ENCODE measurements around the gene STK10.

STK10 gene

DNA sequence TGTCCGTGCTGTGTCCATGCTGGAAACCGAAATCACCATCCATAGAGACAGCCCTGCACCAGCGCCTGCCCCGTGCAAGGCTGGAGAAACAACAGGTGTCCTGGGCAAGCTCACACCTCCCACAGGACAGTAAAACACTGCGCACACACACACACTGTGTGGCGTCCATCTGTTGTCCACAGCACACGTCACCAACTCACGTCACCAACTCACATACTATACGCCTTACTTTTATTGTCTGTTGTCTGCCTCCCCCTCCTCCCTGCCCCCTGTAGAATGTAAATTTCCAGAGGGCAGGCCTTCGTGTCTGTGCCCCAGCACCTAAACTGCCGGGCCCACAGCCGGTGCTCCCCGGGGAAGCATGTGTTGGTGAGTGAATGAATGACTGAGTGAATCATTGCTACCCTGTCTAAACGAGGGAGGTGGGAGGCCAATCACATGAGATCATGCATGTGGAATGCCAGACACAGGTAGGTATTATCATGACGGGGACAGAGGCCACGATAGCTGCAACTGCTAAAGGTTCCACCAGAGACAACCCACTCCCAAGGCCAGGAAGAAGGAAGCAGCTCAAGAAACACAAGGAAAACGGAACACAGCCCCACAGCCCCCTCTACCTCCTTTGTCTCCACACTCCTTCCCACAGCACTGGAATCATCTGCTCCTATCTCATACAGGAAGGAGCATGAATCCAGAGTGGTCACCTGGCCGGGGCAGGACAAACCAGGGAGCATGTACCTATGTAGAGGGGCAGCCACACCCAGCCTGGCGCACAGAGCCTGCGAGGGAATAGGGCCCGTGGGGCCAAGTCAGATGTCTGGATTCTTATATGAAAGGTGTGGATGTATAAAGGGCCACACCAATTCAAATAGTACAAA lies 41.9 kb downstream of the STK10 start:
- no peak overlapping the region for H3K27ac ChIP-seq
- 0 out of 2 replicates have a peak, but pooled peaks have one; percentile 16 for TF ChIP-seq ZFX (IDR thresholded peaks at IDR 0.05)
- TF ChIP-seq CTCF (conservative IDR thresholded peaks at IDR 0.05): no peak

GRCh38 chr5:172144931-172145869 lies 42.8 kb downstream of the STK10 start:
- H3K27ac ChIP-seq: no peak overlapping the region
- TF ChIP-seq CTCF (conservative IDR thresholded peaks at IDR 0.05) (no peak), ZFX (IDR thresholded peaks at IDR 0.05) (no peak)

GRCh38 chr5:172144291-172144815 lies 43.7 kb downstream of the STK10 start:
- TF ChIP-seq ZFX (IDR thresholded peaks at IDR 0.05) (no peak), CTCF (conservative IDR thresholded peaks at IDR 0.05) (no peak)
- no peak overlapping the region for H3K27ac ChIP-seq

- no peak for TF ChIP-seq CTCF (conservative IDR thresholded peaks at IDR 0.05)
- TF ChIP-seq ZFX (IDR thresholded peaks at IDR 0.05): no peak
- no peak overlapping the region for H3K27ac ChIP-seq
Observed at GRCh38 chr5:172143875-172144274, 44.1 kb downstream of the STK10 start.

DNA sequence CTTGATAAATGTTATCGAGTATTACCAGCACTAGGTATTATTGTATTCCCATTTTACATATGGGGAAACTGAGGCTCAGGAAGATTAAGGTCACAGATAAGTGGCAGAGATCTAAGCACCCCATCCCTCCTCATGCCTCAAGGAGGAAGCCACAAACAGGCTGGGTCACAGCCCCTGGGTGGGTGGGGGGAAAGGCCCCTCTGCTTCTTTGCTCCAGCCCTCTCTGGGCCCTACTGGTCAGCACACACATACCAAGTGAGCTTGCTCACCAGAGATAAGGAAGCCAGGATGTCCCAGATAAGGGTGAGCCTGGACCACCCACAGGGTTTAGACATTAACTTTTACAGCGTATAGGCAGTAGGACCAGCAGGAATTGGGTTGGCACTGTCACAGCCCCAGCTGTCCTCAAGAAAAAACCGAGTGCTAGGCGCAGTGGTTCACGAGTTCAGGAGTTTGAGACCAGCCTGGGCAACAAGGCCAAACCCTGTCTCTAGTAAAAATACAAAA lies 45.3 kb downstream of the STK10 start:
- no peak for TF ChIP-seq CTCF (conservative IDR thresholded peaks at IDR 0.05)
- no peak overlapping the region for H3K27ac ChIP-seq

DNA sequence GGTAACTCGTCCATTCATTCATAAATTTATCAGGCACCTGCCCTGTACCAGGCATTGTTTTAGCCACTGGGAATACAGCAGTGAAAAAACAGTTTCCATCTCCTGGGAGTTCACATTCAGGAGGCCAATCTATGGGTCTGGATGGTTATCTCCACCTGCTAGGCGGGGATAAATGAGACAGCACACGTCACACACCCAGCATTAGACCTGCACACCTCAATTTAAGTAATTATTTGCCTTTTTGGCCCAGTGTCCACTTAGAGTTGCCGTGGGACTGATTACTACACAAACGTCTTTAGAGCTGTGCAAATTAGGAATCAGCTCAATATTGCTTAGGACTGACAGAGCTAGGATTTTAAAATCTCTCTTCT lies 46.1 kb downstream of the STK10 start:
- TF ChIP-seq CTCF (conservative IDR thresholded peaks at IDR 0.05) (no peak), ZFX (IDR thresholded peaks at IDR 0.05) (no peak)
- no peak overlapping the region for H3K27ac ChIP-seq
